Ishikawa (cell line): Measurements from ENCODE around the gene PCCA.

Source experiments
- CEBPB ChIP-seq: IDR thresholded peaks from 2 replicates; pipeline ENCODE4 v1.6.1; 2012
- CREB1 ChIP-seq: IDR thresholded peaks from 2 replicates; pipeline ENCODE4 v1.6.1; 2012; ENCODE audit warnings: low read depth
- EGR1 ChIP-seq: IDR thresholded peaks from 2 replicates; pipeline ENCODE4 v1.6.1; 2012
- EP300 ChIP-seq: IDR thresholded peaks from 2 replicates; pipeline ENCODE4 v1.6.1; 2012; ENCODE audit warnings: borderline replicate concordance
- NFIC ChIP-seq: IDR thresholded peaks from 2 replicates; pipeline ENCODE4 v1.6.1; 2012
- REST ChIP-seq: IDR thresholded peaks from 2 replicates; pipeline ENCODE4 v1.6.1; 2012; ENCODE audit warnings: low read depth, mild to moderate bottlenecking
- TAF1 ChIP-seq: IDR thresholded peaks from 2 replicates; pipeline ENCODE4 v1.6.1; 2012; ENCODE audit warnings: low read depth, mild to moderate bottlenecking
- TEAD4 ChIP-seq: IDR thresholded peaks from 2 replicates; pipeline ENCODE4 v1.6.1; 2012
- YY1 ChIP-seq: IDR thresholded peaks from 2 replicates; pipeline ENCODE4 v1.6.1; 2012; ENCODE audit warnings: low read depth
- ZBTB7A ChIP-seq: IDR thresholded peaks from 2 replicates; pipeline ENCODE4 v1.6.1; 2012; ENCODE audit warnings: low read depth
- TF ChIP-seq, protein P1 (sequence below): IDR thresholded peaks from 2 replicates; pipeline ENCODE4 v1.6.1; 2012

- no peak for TF ChIP-seq ZBTB7A
- TF ChIP-seq EP300: no peak
- TF ChIP-seq REST: no peak
- no peak for TF ChIP-seq EGR1
- TF ChIP-seq TAF1: no peak
- TF ChIP-seq, protein P1, sequence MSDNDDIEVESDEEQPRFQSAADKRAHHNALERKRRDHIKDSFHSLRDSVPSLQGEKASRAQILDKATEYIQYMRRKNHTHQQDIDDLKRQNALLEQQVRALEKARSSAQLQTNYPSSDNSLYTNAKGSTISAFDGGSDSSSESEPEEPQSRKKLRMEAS: no peak
- no peak for TF ChIP-seq CREB1
- TF ChIP-seq CEBPB: no peak
- no peak for TF ChIP-seq YY1
- TF ChIP-seq NFIC: no peak
- no peak for TF ChIP-seq TEAD4
Observed at GRCh38 chr13:100173203-100173602, 84.3 kb downstream of the PCCA start.
